IPS-20b (cell line): ENCODE results near the gene CHMP1B.

Experiments used
- H3K27ac ChIP-seq: one replicate; pipeline ENCODE4 v1.5.1; 2013; ENCODE audit warnings: low read length
- H3K27me3 ChIP-seq: 2 replicates; pipeline ENCODE4 v1.6.1; 2013; ENCODE audit warnings: mild to moderate bottlenecking, low read length, inconsistent platforms; ENCODE audit not compliant: insufficient read depth
- H3K36me3 ChIP-seq: 2 replicates; pipeline ENCODE4 v1.6.1; 2013; ENCODE audit warnings: low read depth, mild to moderate bottlenecking, inconsistent platforms, low read length, moderate library complexity; ENCODE audit not compliant: insufficient read depth
- H3K4me1 ChIP-seq: 2 replicates; pipeline ENCODE4 v1.6.1; 2013; ENCODE audit warnings: mild to moderate bottlenecking, control low read depth, inconsistent platforms, low read length, moderate library complexity; ENCODE audit not compliant: insufficient read depth
- H3K4me3 ChIP-seq: 2 replicates; pipeline ENCODE4 v1.5.1; 2013; ENCODE audit warnings: mild to moderate bottlenecking, low read length, inconsistent platforms
- H3K9ac ChIP-seq: 2 replicates; pipeline ENCODE4 v1.6.1; 2013; ENCODE audit warnings: low read depth, mild to moderate bottlenecking, inconsistent platforms, low read length, moderate library complexity
- H3K9me3 ChIP-seq: 2 replicates; pipeline ENCODE4 v1.6.1; 2013; ENCODE audit warnings: mild to moderate bottlenecking, low read depth, low read length, inconsistent platforms; ENCODE audit not compliant: insufficient read depth

CHMP1B gene

DNA sequence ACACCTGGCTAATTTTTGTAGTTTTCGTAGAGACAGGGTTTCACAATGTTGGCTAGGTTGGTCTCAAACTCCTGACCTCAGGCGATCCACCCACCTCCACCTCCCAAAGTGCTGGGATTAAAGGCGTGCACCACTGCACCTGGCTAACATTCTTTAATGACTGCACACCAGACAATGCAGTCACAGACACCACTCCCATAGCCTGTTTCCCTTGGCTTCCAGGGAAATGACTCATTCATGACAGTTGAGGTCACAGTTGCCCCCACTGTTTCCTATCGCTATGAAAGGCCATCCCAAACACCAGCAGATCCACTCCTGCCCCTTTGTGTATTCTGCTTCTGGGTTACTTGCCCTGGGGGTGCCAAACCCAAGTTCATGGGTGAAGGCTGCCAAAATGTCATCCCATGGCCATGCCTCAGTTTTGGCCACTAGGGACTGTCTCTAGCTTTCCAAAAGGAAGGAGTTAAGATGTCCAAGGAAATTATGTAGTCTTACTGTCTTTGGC lies 8.7 kb downstream of the CHMP1B start:
- no peaks in the 10 kb centered on the region for H3K27me3 ChIP-seq
- peaks cover 10% of the 10 kb centered on the region; the same call in 1 of the 2 replicates for H3K4me1 ChIP-seq
- no peak overlapping the region for H3K4me3 ChIP-seq
- no peak overlapping the region for H3K9ac ChIP-seq
- no peaks in the 10 kb centered on the region for H3K9me3 ChIP-seq
- no peaks in the 10 kb centered on the region for H3K36me3 ChIP-seq
- H3K27ac ChIP-seq, result no peak overlapping the region

DNA sequence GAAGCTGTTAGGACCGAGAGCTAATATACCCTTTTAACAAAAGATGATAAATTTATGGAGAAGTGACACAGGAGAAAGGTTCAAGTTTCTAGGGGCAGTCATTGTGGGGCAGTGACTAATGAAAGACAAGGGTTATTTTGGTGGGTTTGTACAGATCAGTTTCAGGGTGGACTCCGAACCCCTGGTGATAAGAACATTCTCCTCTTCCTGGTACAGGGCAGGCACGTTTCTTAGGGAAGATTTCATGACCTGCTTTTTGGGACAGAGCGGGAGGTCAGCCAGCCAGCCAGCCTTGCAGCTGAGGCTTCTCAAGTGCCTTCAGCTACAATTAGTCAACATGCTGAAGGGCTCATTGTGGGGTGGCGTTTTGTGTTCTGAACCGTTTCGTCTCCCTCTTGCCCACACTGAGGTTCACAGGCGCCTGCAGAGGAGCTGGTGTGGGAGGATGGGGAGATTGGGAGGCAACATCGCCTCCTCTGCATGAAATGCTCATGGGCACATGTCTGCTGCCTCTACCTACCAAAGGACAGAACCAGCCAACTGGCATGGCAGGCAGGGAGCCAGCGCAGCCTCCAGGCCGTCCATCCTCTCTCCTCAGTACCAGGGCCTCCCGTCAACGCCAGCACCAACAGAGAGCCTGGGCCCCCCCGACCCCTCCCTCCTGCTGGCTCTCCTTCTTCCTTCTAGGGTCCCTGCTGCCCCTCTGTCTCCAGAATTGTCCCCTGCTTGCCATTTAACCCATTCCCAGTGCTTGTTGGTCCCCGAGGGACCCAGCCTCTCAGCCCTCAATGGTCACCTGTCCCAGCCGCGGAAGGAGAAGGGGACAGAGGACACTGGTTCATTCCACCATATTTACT lies 9.6 kb downstream of the CHMP1B start:
- H3K9me3 ChIP-seq, result no peaks in the 10 kb centered on the region
- H3K4me3 ChIP-seq, result no peak overlapping the region
- peaks cover 10% of the 10 kb centered on the region; the same call in 1 of the 2 replicates for H3K4me1 ChIP-seq
- no peaks in the 10 kb centered on the region for H3K27me3 ChIP-seq
- H3K27ac ChIP-seq, result no peak overlapping the region
- H3K9ac ChIP-seq, result no peak overlapping the region
- H3K36me3 ChIP-seq, result no peaks in the 10 kb centered on the region

DNA sequence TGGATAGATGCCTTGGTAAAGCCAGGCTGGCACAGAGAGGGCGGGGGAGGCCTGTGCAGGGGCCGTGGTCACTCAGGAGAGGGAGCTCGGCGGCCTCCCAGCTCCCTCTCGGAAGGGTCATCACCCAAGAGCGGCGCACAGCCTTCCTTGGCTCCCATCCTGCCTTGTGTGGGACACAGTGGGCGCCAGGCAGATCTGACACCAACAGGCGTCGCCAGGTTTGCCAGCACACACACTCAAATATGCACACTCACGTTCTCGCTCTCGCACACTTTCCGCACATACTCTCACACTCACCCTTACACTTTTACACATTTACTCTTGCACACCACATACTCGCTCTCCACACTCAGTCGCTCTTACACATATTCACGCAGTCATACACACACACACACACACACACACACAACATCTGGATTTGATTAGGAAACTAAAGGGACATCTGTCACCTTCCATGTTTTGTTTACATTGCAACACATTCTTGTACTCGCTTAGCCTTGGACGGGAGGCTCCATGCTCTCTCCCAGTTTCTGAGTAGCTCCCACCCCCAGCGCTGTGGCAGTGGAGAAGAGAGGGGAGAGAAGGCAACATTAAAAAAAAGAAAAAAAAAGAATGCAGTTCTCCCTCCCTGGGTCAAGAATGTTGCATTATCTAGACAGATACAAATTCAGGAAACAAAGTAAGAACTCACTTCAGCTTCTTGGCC lies 10.5 kb downstream of the CHMP1B start:
- H3K9me3 ChIP-seq, result no peaks in the 10 kb centered on the region
- H3K4me3 ChIP-seq, result no peak overlapping the region
- H3K27ac ChIP-seq, result no peak overlapping the region
- H3K36me3 ChIP-seq, result no peaks in the 10 kb centered on the region
- H3K27me3 ChIP-seq, result no peaks in the 10 kb centered on the region
- peaks cover 10% of the 10 kb centered on the region; the same call in 1 of the 2 replicates for H3K4me1 ChIP-seq
- no peak overlapping the region for H3K9ac ChIP-seq

GRCh38 chr18:11862468-11863137 lies 11.4 kb downstream of the CHMP1B start:
- no peaks in the 10 kb centered on the region for H3K36me3 ChIP-seq
- no peaks in the 10 kb centered on the region for H3K27me3 ChIP-seq
- H3K9me3 ChIP-seq, result no peaks in the 10 kb centered on the region
- H3K4me3 ChIP-seq, result no peak overlapping the region
- H3K27ac ChIP-seq, result no peak overlapping the region
- H3K4me1 ChIP-seq, result peaks cover 3% of the 10 kb centered on the region; the same call in 1 of the 2 replicates
- H3K9ac ChIP-seq, result no peak overlapping the region

- no peaks in the 10 kb centered on the region for H3K9me3 ChIP-seq
- peaks cover 5% of the 10 kb centered on the region; the same call in 1 of the 2 replicates for H3K4me1 ChIP-seq
- no peak overlapping the region for H3K9ac ChIP-seq
- H3K27me3 ChIP-seq, result no peaks in the 10 kb centered on the region
- no peak overlapping the region for H3K4me3 ChIP-seq
- no peak overlapping the region for H3K27ac ChIP-seq
- H3K36me3 ChIP-seq, result no peaks in the 10 kb centered on the region
Measured at GRCh38 chr18:11864471-11864870, 13.3 kb downstream of the CHMP1B start.

- Histone ChIP-seq H3K9me3 (no peaks in the 10 kb centered on the region), H3K9ac (no peak overlapping the region), H3K4me1 (peaks cover 5% of the 10 kb centered on the region; the same call in 1 of the 2 replicates), H3K36me3 (no peaks in the 10 kb centered on the region), H3K27ac (no peak overlapping the region), H3K27me3 (no peaks in the 10 kb centered on the region), H3K4me3 (no peak overlapping the region)
Measured at GRCh38 chr18:11865071-11865470, 13.9 kb downstream of the CHMP1B start.

DNA sequence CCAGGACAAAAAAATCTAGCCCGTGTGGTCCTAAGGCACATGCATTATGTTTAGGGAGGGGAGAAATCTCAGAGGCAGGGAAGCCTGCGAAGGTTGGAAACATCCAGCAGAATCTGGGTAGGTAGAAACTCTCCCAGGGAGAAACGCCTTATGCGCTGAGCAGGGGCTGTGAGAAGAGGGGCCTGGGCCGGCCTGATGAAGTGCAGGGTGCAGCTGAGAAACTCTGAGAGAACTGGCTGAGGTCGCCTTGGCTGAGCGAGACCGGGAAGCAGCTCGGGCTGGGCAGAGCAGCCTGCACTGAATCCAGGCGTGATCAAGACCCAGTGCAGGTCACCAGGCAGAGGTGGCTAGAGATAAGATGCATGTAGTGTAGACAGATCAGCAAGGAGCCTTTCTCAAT lies 15.1 kb downstream of the CHMP1B start:
- Histone ChIP-seq H3K27me3 (no peaks in the 10 kb centered on the region), H3K36me3 (no peaks in the 10 kb centered on the region), H3K9ac (no peak overlapping the region), H3K9me3 (no peaks in the 10 kb centered on the region), H3K4me1 (peaks cover 5% of the 10 kb centered on the region; the same call in 1 of the 2 replicates), H3K27ac (no peak overlapping the region), H3K4me3 (no peak overlapping the region)

GRCh38 chr18:11866764-11867163 lies 15.6 kb downstream of the CHMP1B start:
- Histone ChIP-seq H3K9ac (no peak overlapping the region), H3K27me3 (no peaks in the 10 kb centered on the region), H3K4me3 (no peak overlapping the region), H3K4me1 (peaks cover 5% of the 10 kb centered on the region; the same call in 1 of the 2 replicates), H3K36me3 (no peaks in the 10 kb centered on the region), H3K27ac (no peak overlapping the region), H3K9me3 (no peaks in the 10 kb centered on the region)

DNA sequence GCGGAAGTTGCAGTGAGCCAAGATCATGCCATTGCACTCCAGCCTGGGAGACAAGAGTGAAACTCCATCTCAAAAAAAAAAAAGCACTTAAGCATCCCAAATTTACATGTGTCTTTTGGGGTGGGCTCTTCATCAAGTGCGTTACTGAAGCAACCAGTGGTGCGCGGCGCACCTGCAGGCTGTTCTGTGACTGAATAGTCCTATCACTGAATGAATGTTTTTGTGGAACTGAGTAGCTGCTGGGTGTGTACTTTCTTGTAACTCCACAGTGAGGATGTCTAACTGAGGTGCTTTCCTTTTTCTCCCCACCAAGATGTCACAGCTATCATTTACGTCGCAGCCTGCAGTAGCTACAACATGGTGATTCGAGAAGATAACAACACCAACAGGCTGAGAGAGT lies 17.0 kb downstream of the CHMP1B start:
- Histone ChIP-seq H3K4me3 (no peak overlapping the region), H3K9ac (no peak overlapping the region), H3K9me3 (no peaks in the 10 kb centered on the region), H3K27me3 (no peaks in the 10 kb centered on the region), H3K27ac (no peak overlapping the region), H3K36me3 (no peaks in the 10 kb centered on the region), H3K4me1 (peaks cover 5% of the 10 kb centered on the region; the same call in 1 of the 2 replicates)

GRCh38 chr18:11871501-11871900 lies 20.3 kb downstream of the CHMP1B start:
- Histone ChIP-seq H3K9me3 (no peaks in the 10 kb centered on the region), H3K27ac (no peak overlapping the region), H3K4me1 (peaks cover 5% of the 10 kb centered on the region; the same call in 1 of the 2 replicates), H3K4me3 (no peak overlapping the region), H3K36me3 (no peaks in the 10 kb centered on the region; the same call in 1 of the 2 replicates), H3K9ac (no peak overlapping the region), H3K27me3 (no peaks in the 10 kb centered on the region)

DNA sequence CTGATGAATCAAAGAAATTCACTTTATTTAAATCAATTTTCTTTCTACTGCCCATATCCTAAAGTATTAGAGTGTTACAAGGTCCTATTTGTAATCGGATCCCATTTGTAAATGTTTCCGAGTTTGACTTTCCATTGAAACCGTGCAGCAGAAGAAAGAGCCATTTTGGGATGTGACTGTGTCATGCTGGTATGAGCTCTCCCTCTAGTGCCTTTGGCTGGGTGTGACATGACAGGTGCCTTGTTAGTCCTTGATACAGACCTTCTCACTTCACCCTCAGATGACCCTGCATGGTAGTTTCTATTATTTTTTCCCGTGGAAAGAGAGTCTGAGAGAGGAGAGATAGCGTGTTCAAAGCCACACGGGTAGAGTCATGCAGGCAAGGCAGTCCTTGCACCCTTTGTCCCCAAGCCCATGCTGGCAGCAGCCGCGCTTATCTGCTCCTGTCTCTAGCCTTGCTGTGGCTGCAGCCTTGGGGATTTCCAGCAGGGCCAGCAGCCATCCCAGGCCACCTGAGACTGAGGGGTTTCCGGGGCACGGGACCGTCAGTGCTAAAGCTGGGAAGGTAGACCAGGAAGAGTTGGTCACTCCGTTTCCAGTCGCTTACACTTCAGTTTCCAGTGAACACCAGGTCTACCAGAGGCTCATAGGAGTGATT lies 21.4 kb downstream of the CHMP1B start:
- Histone ChIP-seq H3K4me3 (no peak overlapping the region), H3K9me3 (no peaks in the 10 kb centered on the region), H3K27me3 (no peaks in the 10 kb centered on the region), H3K9ac (no peak overlapping the region), H3K27ac (no peak overlapping the region), H3K4me1 (peaks cover 5% of the 10 kb centered on the region; the same call in 1 of the 2 replicates), H3K36me3 (no peaks in the 10 kb centered on the region; the same call in 1 of the 2 replicates)
